ENCODE results near the gene ARX.

Gene ARX

GRCh38 chrX:25043192-25043591 lies 27.4 kb upstream of the ARX start:
- no peak for DNase-seq
- H4K20me1 ChIP-seq (ENCODE audit: insufficient read depth, low read length), result no peaks in the 10 kb centered on the region
- TF ChIP-seq EZH2phosphoT487 (IDR thresholded peaks at IDR 0.05; ENCODE audit: low read length) (no peak), EZH2 (optimal IDR thresholded peaks at IDR 0.05; ENCODE audit: low read depth, low read length) (no peak)
- TF ChIP-seq, protein P1, sequence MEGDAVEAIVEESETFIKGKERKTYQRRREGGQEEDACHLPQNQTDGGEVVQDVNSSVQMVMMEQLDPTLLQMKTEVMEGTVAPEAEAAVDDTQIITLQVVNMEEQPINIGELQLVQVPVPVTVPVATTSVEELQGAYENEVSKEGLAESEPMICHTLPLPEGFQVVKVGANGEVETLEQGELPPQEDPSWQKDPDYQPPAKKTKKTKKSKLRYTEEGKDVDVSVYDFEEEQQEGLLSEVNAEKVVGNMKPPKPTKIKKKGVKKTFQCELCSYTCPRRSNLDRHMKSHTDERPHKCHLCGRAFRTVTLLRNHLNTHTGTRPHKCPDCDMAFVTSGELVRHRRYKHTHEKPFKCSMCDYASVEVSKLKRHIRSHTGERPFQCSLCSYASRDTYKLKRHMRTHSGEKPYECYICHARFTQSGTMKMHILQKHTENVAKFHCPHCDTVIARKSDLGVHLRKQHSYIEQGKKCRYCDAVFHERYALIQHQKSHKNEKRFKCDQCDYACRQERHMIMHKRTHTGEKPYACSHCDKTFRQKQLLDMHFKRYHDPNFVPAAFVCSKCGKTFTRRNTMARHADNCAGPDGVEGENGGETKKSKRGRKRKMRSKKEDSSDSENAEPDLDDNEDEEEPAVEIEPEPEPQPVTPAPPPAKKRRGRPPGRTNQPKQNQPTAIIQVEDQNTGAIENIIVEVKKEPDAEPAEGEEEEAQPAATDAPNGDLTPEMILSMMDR (IDR thresholded peaks at IDR 0.05; ENCODE audit: low read length), result no peak

DNA sequence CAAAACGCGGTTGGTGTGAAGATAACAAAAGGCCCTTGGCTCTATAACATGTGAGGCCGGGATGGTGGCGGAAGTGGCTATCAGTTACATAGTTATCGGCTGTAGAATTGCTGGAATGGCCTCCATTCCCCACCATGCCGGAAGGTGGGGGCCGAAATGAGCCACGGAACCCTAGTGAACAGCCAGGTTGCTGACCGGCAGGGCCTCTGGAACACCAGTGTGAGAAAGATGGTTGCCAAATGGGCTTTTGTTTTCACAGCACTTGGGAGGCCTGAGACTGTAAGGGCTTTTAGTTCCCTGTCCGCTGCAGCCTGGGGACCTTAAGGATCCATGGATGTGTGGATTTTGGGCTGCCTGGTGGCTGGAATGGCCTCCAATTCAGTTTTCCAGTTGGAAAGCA lies 23.3 kb upstream of the ARX start:
- no peak for TF ChIP-seq EZH2 (optimal IDR thresholded peaks at IDR 0.05; ENCODE audit: low read depth, low read length)
- TF ChIP-seq, protein P1 (IDR thresholded peaks at IDR 0.05; ENCODE audit: low read length), result no peak
- TF ChIP-seq EZH2phosphoT487 (IDR thresholded peaks at IDR 0.05; ENCODE audit: low read length), result no peak
- H3K4me3 ChIP-seq (ENCODE audit: low read length), result no peak overlapping the region
- H3K36me3 ChIP-seq (replicated peaks; ENCODE audit: insufficient read depth, low read length), result no peaks in the 10 kb centered on the region
- DNase-seq, result no peak
- no peaks in the 10 kb centered on the region for H3F3A ChIP-seq (ENCODE audit: insufficient read depth, low read length)
- no peaks in the 10 kb centered on the region for H3K9me3 ChIP-seq (replicated peaks; ENCODE audit: insufficient read depth, low read length)
- no peaks in the 10 kb centered on the region for H3K4me1 ChIP-seq (ENCODE audit: low read length)
- no peaks in the 10 kb centered on the region for H3K79me2 ChIP-seq (ENCODE audit: low read length)
- no peaks in the 10 kb centered on the region for H4K20me1 ChIP-seq (ENCODE audit: insufficient read depth, low read length)
- H3K27me3 ChIP-seq (replicated peaks; ENCODE audit: insufficient read depth, low read length), result no peaks in the 10 kb centered on the region
- H3K9ac ChIP-seq (ENCODE audit: low read length), result no peak overlapping the region
- H3K4me2 ChIP-seq (ENCODE audit: low read depth, low read length), result no peak overlapping the region
- no peaks in the 10 kb centered on the region for H3K9me2 ChIP-seq (replicated peaks; ENCODE audit: insufficient read depth, low read length)
- no peak overlapping the region for H3K27ac ChIP-seq (ENCODE audit: low read length)
- no peak overlapping the region for H2AFZ ChIP-seq (ENCODE audit: low read length)

More at GRCh38 chrX:25043192-25043591, 27.4 kb upstream of the ARX start:
- no peaks in the 10 kb centered on the region for H3K9me2 ChIP-seq (replicated peaks; ENCODE audit: insufficient read depth, low read length)
- H3K27me3 ChIP-seq (replicated peaks; ENCODE audit: insufficient read depth, low read length), result no peaks in the 10 kb centered on the region
- H3K4me1 ChIP-seq (ENCODE audit: low read length), result no peaks in the 10 kb centered on the region
- H3K36me3 ChIP-seq (replicated peaks; ENCODE audit: insufficient read depth, low read length), result no peaks in the 10 kb centered on the region
- H3K4me3 ChIP-seq (ENCODE audit: low read length), result no peak overlapping the region
- no peak overlapping the region for H3K9ac ChIP-seq (ENCODE audit: low read length)
- no peaks in the 10 kb centered on the region for H3F3A ChIP-seq (ENCODE audit: insufficient read depth, low read length)
- no peaks in the 10 kb centered on the region for H3K79me2 ChIP-seq (ENCODE audit: low read length)
- H3K4me2 ChIP-seq (ENCODE audit: low read depth, low read length), result no peak overlapping the region
- no peaks in the 10 kb centered on the region for H3K9me3 ChIP-seq (replicated peaks; ENCODE audit: insufficient read depth, low read length)
- H2AFZ ChIP-seq (ENCODE audit: low read length), result no peak overlapping the region
- H3K27ac ChIP-seq (ENCODE audit: low read length), result no peak overlapping the region

DNA sequence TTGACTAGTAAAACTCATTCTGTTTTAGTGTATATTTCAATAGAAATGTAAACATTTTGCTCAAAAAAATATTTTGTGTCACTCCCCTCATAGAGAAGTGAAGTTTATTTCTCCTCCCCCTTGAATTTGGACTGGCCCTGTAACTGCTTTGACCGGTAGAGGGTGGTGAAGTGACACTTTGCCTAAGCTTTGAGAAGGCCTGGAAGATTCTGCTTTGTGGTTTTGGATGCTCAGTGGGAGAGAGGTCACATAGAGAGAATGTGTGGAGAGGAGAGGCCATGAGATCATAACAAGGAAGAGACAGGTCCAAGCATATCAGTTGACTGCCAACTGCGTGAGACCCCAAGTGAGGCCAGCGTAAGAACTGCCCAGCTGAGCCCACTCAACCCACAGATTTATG lies 19.1 kb upstream of the ARX start:
- Histone ChIP-seq H3K9me3 (replicated peaks; ENCODE audit: insufficient read depth, low read length) (no peaks in the 10 kb centered on the region), H3K36me3 (replicated peaks; ENCODE audit: insufficient read depth, low read length) (no peaks in the 10 kb centered on the region), H2AFZ (ENCODE audit: low read length) (no peak overlapping the region), H3F3A (ENCODE audit: insufficient read depth, low read length) (no peaks in the 10 kb centered on the region), H3K79me2 (ENCODE audit: low read length) (no peaks in the 10 kb centered on the region), H3K27ac (ENCODE audit: low read length) (no peak overlapping the region), H3K4me1 (ENCODE audit: low read length) (no peaks in the 10 kb centered on the region), H3K27me3 (replicated peaks; ENCODE audit: insufficient read depth, low read length) (no peaks in the 10 kb centered on the region), H3K9me2 (replicated peaks; ENCODE audit: insufficient read depth, low read length) (no peaks in the 10 kb centered on the region), H3K4me3 (ENCODE audit: low read length) (no peak overlapping the region), H3K4me2 (ENCODE audit: low read depth, low read length) (no peak overlapping the region), H3K9ac (ENCODE audit: low read length) (no peak overlapping the region), H4K20me1 (ENCODE audit: insufficient read depth, low read length) (no peaks in the 10 kb centered on the region)
- DNase-seq, result no peak
- TF ChIP-seq EZH2 (optimal IDR thresholded peaks at IDR 0.05; ENCODE audit: low read depth, low read length) (no peak), EZH2phosphoT487 (IDR thresholded peaks at IDR 0.05; ENCODE audit: low read length) (no peak)
- TF ChIP-seq, protein P1 (IDR thresholded peaks at IDR 0.05; ENCODE audit: low read length), result no peak
